EH (cell line): Measurements from ENCODE around the gene NR5A1.

ENCODE experiments used
- DNase-seq: peaks from one replicate; pipeline ENCODE4 v3.0.0-alpha.2; 2015; ENCODE audit warnings: low read depth

The NR5A1 gene

GRCh38 chr9:124498499-124499146 lies 8.6 kb downstream of the NR5A1 start:
- no peak for DNase-seq

- DNase-seq = no peak
Observed at GRCh38 chr9:124498040-124498439, 9.2 kb downstream of the NR5A1 start.

- no peak for DNase-seq
Observed at GRCh38 chr9:124497441-124497840, 9.8 kb downstream of the NR5A1 start.

- no peak for DNase-seq
Observed at GRCh38 chr9:124496463-124496862, 10.7 kb downstream of the NR5A1 start.

GRCh38 chr9:124496075-124496449 lies 11.1 kb downstream of the NR5A1 start:
- DNase-seq = no peak

GRCh38 chr9:124495126-124496074 lies 11.8 kb downstream of the NR5A1 start:
- no peak for DNase-seq

- no peak for DNase-seq
Observed at GRCh38 chr9:124493794-124494479, 13.3 kb downstream of the NR5A1 start.

- DNase-seq = no peak
Observed at GRCh38 chr9:124493218-124493617, 14.0 kb downstream of the NR5A1 start.

- no peak for DNase-seq
Observed at GRCh38 chr9:124492818-124493217, 14.4 kb downstream of the NR5A1 start.

GRCh38 chr9:124491049-124491975 lies 15.9 kb downstream of the NR5A1 start:
- DNase-seq = no peak

- no peak for DNase-seq
Observed at GRCh38 chr9:124490004-124490403, 17.2 kb downstream of the NR5A1 start.

GRCh38 chr9:124489222-124489621 lies 18.0 kb downstream of the NR5A1 start:
- DNase-seq = peak; percentile 69

- DNase-seq = no peak
Observed at GRCh38 chr9:124488641-124489210, 18.5 kb downstream of the NR5A1 start.

GRCh38 chr9:124487260-124488182 lies 19.7 kb downstream of the NR5A1 start:
- no peak for DNase-seq

GRCh38 chr9:124486778-124487259 lies 20.4 kb downstream of the NR5A1 start:
- DNase-seq = no peak

- DNase-seq = no peak
Observed at GRCh38 chr9:124485936-124486335, 21.3 kb downstream of the NR5A1 start.

- DNase-seq = no peak
Observed at GRCh38 chr9:124485201-124485600, 22.0 kb downstream of the NR5A1 start.

GRCh38 chr9:124483481-124483880 lies 23.7 kb downstream of the NR5A1 start:
- no peak for DNase-seq

- no peak for DNase-seq
Observed at GRCh38 chr9:124482431-124483031, 24.7 kb downstream of the NR5A1 start.

- DNase-seq = no peak
Observed at GRCh38 chr9:124481115-124481514, 26.1 kb downstream of the NR5A1 start.
